Cardiac septum (tissue), 1 donor: ENCODE results near the gene COL7A1. TPM values are rescaled to one million over a fixed set of nuclear protein-coding genes. Genes with fewer than 3 reads are reported as not detected.

Experiments
- DNase-seq: peaks from one replicate; pipeline ENCODE4 v3.0.0-alpha.2; 2020; ENCODE audit warnings: low spot score
- intact Hi-C: fragments of 100-400 bp; cut with DNase I; formaldehyde crosslinking; loops from one replicate; pipeline ENCODE4 v1.14.0; 2022
- total RNA-seq: library from RNA; stranded (reverse); fragmentation: NEBNext Ultra II Directional; extraction: Animal tissue kit (Norgen Biotek cat#: 25700); gene quantifications from one replicate; pipeline ENCODE4 v1.2.1, GENCODE V29; 2021
- donor health status: DM: no; HTN: no; CAD: no.

The COL7A1 gene
- total RNA-seq, 1 donor from 2014 or later: 26.5 TPM

GRCh38 chr3:48595526-48596121 is 495 bp upstream of the COL7A1 start:
- intact Hi-C loops: no loop called here
- no peak for DNase-seq

DNA sequence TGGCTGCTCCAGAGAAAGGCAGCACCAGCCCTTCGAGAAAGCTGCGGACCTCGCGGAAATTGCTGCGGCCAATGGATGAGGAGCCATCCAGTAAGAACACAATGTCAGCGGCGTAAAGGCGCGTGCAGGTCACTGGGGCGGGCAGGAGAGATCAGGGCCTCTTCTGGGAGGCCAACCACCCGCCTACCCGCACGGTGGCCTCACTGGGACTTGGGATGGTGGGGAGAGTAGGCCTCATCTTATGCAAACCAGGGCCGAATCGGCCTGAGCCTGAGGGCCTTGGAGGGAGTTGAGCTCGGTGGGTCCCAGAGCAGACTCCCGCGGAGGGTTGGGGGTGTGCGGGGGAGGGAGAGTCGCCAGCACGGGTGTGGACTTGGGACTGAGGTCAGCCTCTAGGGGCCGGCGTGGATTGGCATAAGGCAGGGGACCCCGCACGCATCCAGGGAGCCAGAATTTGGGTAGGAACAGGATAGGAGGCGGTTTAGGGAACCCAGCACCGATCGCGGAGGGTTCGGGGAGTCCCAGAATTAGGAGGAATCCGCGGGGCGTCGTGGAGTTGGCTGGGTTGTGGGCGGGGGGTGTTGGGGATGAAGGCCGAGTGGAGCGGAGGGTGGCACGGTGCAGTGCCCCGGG is 596 bp downstream of the COL7A1 start:
- no peak for DNase-seq
- intact Hi-C loops: no loop called here

GRCh38 chr3:48593337-48593736 is 1.8 kb downstream of the COL7A1 start:
- intact Hi-C loops: no loop called here

DNA sequence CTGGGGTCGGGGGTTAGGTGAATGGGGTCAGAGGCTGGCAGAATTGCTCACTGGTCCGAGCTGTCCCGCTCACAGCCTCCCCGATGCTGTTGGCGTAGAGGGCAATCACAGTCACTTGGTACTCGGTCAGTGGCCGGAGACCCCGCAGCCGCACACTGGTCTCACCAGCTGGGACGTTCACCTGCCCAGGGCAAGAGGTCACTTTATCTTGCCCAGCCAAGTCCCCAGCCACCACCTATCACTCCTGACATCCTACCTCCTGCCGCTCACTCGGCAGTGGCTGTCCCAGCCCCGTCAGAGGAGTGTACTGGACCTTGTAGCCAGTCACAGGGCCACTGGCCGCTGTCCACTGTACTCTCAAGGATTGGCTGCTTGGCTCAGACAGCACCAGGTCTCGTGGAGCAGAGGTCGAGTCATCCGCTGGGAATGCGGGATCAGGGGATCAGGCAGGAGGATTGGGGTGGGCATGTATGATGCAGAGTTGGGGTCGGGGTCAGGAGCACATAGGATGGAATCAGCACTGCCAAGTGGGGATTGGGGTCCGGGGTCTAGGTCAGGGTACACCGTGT is 2.5 kb downstream of the COL7A1 start:
- intact Hi-C loops: no loop called here
- no peak for DNase-seq

More at GRCh38 chr3:48593337-48593736, 1.8 kb downstream of the COL7A1 start:
- DNase-seq: no peak

DNA sequence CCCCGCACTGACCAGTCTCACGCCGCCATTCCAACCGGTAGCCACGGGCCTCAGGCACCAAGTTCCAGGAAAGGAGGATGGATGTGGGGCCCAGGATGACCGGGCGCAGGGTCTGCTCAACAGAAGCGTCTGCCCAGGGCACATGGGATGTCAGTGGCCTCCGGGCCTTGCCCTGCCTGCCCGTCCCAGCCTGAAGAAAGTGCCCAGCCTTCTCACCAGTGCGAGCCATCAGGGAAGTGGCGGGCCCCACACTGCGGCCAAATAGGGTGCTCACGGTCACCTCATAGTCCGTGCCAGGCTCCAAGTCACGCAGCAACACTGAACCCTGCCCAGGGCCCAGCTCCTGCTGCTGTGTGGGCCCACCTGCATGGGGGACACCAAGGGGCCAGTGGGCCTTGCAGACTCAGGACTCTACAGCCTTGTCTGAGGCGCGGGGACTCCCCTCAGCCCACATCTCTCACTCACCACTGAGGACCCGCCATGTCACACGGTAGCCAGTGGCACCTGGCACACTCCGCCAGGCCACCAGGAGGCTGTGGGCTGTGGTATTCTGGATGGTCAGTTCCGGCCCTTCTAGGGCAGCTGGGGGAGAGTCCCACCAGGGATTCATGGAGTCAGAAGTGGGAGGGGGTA is 3.1 kb downstream of the COL7A1 start:
- no peak for DNase-seq
- intact Hi-C loops: no loop called here

DNA sequence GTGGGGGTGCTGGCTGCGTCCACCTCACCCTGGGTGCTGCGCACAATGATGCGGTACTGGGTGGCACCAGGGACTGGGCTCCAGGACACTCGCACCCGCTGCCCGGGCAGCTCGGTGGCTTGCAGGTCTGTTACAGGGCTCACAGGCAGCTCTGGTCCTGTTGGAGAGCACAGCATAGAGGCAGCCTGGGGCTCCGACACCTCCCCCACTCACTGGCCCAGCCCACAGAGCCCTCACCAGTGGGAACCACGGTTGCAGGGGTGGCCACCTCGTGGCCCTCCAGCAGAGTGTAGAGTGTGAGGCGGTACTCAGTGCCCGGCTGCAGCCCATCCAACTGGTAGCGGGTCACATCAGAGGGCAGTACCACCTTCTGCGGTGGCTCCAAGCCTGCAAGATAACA is 3.7 kb downstream of the COL7A1 start:
- intact Hi-C loops: no loop called here
- DNase-seq: no peak

GRCh38 chr3:48588230-48588629 is 6.9 kb downstream of the COL7A1 start:
- intact Hi-C loops: no loop called here
- DNase-seq: no peak

DNA sequence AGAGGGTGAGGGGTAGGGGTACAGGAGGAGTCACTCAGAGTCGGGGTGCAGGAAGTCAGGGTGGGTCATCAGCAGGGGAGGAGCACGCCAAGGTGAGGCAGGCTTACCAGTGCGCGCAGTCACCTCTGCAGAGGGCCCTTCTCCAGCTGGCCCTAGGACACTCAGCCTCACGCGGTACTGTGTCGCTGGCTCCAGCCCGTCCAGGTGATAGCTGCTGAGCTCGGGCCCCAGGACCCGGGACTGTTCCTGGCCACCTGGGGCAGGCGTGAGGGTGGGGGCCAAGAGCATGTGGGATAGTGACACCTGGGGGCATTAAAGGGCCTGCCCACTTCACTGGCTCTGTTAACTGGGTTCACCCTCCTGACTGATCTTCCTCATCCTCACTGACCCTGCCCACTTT is 7.4 kb downstream of the COL7A1 start:
- intact Hi-C loops: no loop called here
- no peak for DNase-seq

DNA sequence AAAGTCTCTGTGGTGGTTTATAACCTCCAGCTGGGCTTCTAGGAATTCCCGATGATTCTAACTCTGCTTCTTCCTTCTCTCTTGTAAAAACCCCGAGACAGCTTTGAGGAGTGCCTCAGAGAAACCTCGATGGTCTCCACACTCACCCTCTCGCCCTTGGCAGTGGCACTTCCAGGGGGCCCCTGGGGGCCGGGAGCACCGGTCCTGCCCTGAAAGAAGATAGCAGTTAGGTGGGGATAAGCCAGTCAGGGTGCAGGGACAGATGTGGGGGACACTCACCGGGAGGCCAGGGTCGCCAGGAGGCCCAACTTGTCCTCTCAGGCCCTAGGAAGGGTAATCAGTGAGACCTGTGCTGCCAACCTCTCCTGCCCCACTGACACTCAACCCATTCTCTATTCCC is 9.7 kb downstream of the COL7A1 start:
- intact Hi-C loops: no loop called here
- DNase-seq: no peak

DNA sequence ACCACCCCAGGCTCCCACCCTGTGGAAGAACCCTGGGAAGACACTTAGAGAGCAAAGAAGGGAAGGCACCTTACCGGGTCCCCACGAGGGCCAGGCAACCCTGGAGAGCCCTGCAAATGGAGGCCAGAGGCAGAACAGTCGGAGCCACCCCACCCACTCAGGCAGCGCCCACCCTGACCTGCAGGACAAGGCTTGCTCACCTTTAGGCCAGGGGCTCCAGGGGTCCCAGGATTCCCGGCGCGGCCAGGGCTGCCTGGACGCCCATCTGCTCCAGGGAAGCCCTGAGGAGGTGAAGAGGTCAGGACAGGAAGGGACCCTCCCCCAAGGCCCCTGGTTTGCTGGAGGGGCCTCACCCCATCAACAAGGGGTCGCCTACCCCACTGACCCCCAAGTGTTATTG is 10.3 kb downstream of the COL7A1 start:
- no peak for DNase-seq
- intact Hi-C loops: no loop called here

- DNase-seq: no peak
- intact Hi-C loops: no loop called here
These were observed 13.3 kb downstream of the COL7A1 start for GRCh38 chr3:48581621-48582481.

DNA sequence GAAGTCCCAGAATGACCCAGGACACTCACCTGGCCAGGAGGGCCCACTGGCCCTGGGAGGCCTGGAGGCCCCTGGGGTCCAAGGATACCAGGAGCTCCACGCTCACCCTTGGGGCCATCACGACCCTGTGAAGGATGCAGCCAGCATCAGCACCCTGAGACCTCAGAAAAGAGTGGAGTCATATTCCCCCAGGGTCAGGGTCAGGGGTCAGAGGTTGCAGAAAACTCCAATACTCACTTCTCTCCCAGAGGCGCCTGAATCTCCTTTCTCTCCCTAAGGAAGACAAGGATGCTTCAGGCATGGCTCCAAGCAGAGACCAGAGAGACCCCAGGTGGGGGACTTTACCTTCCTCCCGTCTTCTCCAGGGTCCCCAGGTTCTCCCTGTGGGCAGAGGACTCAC is 18.5 kb downstream of the COL7A1 start:
- no peak for DNase-seq
- intact Hi-C loops: no loop called here

DNA sequence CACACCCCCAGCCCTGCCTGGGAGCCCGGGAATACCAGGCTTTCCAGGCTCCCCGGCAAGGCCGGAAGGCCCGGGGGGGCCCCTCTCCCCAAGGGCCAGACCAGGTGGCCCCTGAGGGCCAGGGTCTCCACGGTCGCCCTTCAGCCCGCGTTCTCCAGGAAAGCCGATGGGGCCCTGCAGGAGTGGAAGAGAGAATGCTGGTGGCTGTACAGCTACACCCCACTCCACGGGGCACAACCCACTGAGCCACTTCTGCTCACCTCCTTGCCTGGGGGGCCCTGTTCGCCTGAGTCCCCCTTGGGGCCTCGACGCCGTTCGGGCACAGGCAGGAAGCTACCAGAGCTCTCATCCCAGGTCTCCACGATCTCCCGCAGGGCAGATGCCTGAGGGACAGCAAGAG is 19.8 kb downstream of the COL7A1 start:
- intact Hi-C loops: no loop called here
- DNase-seq: no peak

DNA sequence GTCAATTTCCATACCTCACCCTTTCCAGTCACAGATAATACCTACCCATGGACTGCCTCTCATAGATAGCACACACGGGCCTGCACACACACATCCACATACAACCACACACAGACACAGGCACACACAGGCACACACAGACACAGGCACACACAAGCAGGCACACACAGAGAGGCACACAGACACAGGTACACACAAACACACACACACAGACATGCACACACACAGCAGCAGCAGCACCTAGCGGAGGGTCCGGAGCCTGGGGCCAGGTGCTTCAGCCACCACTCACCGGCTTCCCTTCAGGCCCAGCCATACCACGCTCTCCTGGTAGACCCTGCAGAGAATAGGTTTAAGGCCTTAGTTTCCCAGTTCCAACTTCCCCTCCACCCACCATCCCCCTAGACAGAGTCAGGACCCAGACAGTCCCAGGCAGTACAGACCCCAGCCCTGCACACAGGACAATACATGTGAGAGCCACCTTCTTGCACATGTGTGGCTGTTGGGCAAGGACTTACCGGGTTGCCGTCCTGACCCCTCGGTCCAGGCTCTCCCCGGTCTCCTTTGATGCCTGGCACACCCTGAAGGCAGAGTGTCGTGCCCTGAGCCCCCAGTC is 21.1 kb downstream of the COL7A1 start:
- intact Hi-C loops: no loop called here
- no peak for DNase-seq

GRCh38 chr3:48572517-48572916 is 22.6 kb downstream of the COL7A1 start:
- no peak for DNase-seq
- intact Hi-C loops: no loop called here

GRCh38 chr3:48571938-48572337 is 23.2 kb downstream of the COL7A1 start:
- no peak for DNase-seq
- intact Hi-C loops: no loop called here

GRCh38 chr3:48569808-48570450 is 25.2 kb downstream of the COL7A1 start:
- DNase-seq: no peak
- intact Hi-C loops: no loop called here

DNA sequence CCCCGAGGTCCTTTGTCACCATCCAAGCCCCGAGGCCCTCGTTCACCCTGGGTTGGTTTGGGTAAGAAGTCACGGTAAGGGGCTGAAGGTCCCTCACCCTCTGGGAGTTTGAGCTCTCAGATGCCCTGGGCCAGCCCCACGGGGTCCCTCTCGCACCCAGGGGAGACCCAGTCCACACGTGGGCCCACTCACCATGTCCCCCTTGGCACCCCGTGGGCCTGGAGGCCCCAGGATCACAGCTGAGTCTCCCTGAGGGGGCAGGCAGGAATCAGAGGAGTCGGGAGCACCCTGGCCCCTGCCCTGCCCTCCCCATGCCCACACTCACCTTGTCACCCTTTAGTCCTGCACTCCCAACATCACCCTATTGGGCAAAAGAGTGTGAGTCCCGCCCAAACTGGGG is 25.7 kb downstream of the COL7A1 start:
- no peak for DNase-seq
- intact Hi-C loops: no loop called here

- intact Hi-C loops: no loop called here
- no peak for DNase-seq
These were observed 26.7 kb downstream of the COL7A1 start for GRCh38 chr3:48568476-48568875.
